GM21360 (cell line): ENCODE results near the gene RHCE.
A peak's percentile ranks its signal among the peaks of the same experiment; 100 is the strongest.
"Not testable (repeated sequence)": the region's sequence is repeated elsewhere in the genome, so short reads cannot be mapped to it uniquely, and the experiment has no call there.

Source experiments
- ATAC-seq: cut with Tn5 transposase; IDR thresholded peaks from one replicate; pipeline ENCODE4 v1.9.1; 2021; ENCODE audit warnings: mild to moderate bottlenecking, moderate library complexity; ENCODE audit not compliant: unreplicated experiment

Gene RHCE

GRCh38 chr1:25349606-25350005 lies 71.0 kb downstream of the RHCE start:
- no peak for ATAC-seq

GRCh38 chr1:25347556-25347955 lies 73.1 kb downstream of the RHCE start:
- no peak for ATAC-seq

- no peak for ATAC-seq
These were observed 76.8 kb downstream of the RHCE start for GRCh38 chr1:25343872-25344271.

GRCh38 chr1:25342846-25343245 lies 77.8 kb downstream of the RHCE start:
- no peak for ATAC-seq

GRCh38 chr1:25341746-25342145 lies 78.9 kb downstream of the RHCE start:
- ATAC-seq, result no peak

- ATAC-seq, result no peak
These were observed 81.6 kb downstream of the RHCE start for GRCh38 chr1:25338986-25339385.

GRCh38 chr1:25338188-25338981 lies 82.2 kb downstream of the RHCE start, which contains the start of gene TMEM50A:
TSS of gene TMEM50A (plus strand) at chr1:25338334. CDS start at chr1:25340487, 2,153 bp downstream.
- ATAC-seq, result peak; percentile 66

GRCh38 chr1:25337483-25338187 lies 83.0 kb downstream of the RHCE start:
- ATAC-seq, result peak; percentile 33

- ATAC-seq, result not testable (repeated sequence)
These were observed 83.7 kb downstream of the RHCE start for GRCh38 chr1:25336922-25337354.

GRCh38 chr1:25329950-25330349 lies 90.7 kb downstream of the RHCE start:
- ATAC-seq, result not testable (repeated sequence)

GRCh38 chr1:25329336-25329735 lies 91.3 kb downstream of the RHCE start:
- ATAC-seq, result not testable (repeated sequence)

GRCh38 chr1:25328791-25329185 lies 91.8 kb downstream of the RHCE start:
- ATAC-seq, result not testable (repeated sequence)

GRCh38 chr1:25327864-25328790 lies 92.5 kb downstream of the RHCE start:
- not testable (repeated sequence) for ATAC-seq

- ATAC-seq, result not testable (repeated sequence)
These were observed 96.2 kb downstream of the RHCE start for GRCh38 chr1:25324407-25324806.

GRCh38 chr1:25322127-25322526 lies 98.5 kb downstream of the RHCE start:
- ATAC-seq, result not testable (repeated sequence)

- ATAC-seq, result not testable (repeated sequence)
These were observed 100.2 kb downstream of the RHCE start for GRCh38 chr1:25320314-25320938.

- ATAC-seq, result not testable (repeated sequence)
These were observed 107.7 kb downstream of the RHCE start for GRCh38 chr1:25312806-25313470.
